ENCODE results near the gene HTN1. TPM values are rescaled to one million over a fixed set of nuclear protein-coding genes. Genes with fewer than 3 reads are reported as not detected.

Gene HTN1
- total and polyA plus RNA-seq, 9 of the 15 experiments (the other 6 are each of a cell fraction or from before 2014, with no cell fraction given), result not detected

GRCh38 chr4:70023218-70023617 lies 27.0 kb upstream of the HTN1 start (continued):
- TF ChIP-seq ZNF512 (tag; IDR thresholded peaks at IDR 0.05) (no peak), RBM39 (optimal IDR thresholded peaks at IDR 0.05; ENCODE audit: low read depth, low read length) (no peak), ETV1 (tag; conservative IDR thresholded peaks at IDR 0.05; ENCODE audit: low read depth) (no peak)

DNA sequence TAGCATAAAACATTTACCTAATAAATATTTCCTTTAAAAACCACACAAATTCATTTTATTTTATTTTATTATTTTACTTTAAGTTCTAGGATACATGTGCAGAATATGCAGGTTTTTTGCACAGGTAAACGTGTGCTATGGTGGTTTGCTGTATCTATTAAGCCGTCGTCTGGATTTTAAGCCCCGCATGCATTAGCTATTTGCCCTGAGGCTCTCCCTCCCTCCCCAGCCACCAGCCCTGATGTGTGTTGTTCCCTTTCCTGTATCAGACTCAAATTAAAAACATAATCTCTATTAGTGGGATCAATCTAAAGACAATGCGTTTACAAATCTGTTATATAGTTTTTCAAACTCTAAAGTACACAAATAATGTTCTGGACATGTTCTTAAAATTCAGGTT lies 23.2 kb upstream of the HTN1 start:
- POLR2A ChIA-PET, result no interaction called here
- no peaks in the 10 kb centered on the region for H3K4me1 ChIP-seq (replicated peaks in 1 of 2; ENCODE audit: control insufficient read depth in 2 of 2, insufficient read depth in 2 of 2, low read length in 2 of 2)
- H3K4me2 ChIP-seq (ENCODE audit: insufficient read depth, low read length), result no peak overlapping the region
- no peak for ATAC-seq
- no peaks in the 10 kb centered on the region for H3K9me3 ChIP-seq (replicated peaks; ENCODE audit: control insufficient read depth, insufficient read depth, low read depth, low read length)
- no peak overlapping the region for H3K27ac ChIP-seq (ENCODE audit: extremely low read depth, low read depth, low read length)
- no peak for DNase-seq (ENCODE audit: extremely low read depth in 1 of 4, low spot score in 3 of 4)
- no peak overlapping the region for H3K9ac ChIP-seq (ENCODE audit: insufficient read depth in 1 of 2, low read depth in 2 of 2, low read length in 2 of 2)
- no peaks in the 10 kb centered on the region for H4K20me1 ChIP-seq (replicated peaks; ENCODE audit: control insufficient read depth, insufficient read depth, low read length)
- BruUV-seq (replicated peaks), result no TSS peak
- H2AFZ ChIP-seq (ENCODE audit: low read depth, low read length), result no peak overlapping the region
- FAIRE-seq, result no peak
- H3K4me3 ChIP-seq, result no peak overlapping the region
- H3K79me2 ChIP-seq (ENCODE audit: control insufficient read depth, insufficient read depth, low read length), result no peaks in the 10 kb centered on the region
- intact Hi-C loops (cut with micrococcal nuclease) (no loop called here), in situ Hi-C loops (cut with MboI) (no loop called here)
- no peaks in the 10 kb centered on the region for H3K36me3 ChIP-seq (ENCODE audit: control insufficient read depth, insufficient read depth, low read length)
- CTCF ChIA-PET (ENCODE audit: low intra/inter-chr PET ratio), result no interaction called here
- no peaks in the 10 kb centered on the region for H3K9me1 ChIP-seq (ENCODE audit: control insufficient read depth, insufficient read depth, low read length)
- no peaks in the 10 kb centered on the region for H3K27me3 ChIP-seq (ENCODE audit: control insufficient read depth in 2 of 2, insufficient read depth in 2 of 2, low read length in 2 of 2)
- 5% methylated on average over 5 of the region's 5 CpGs for WGBS (ENCODE audit: insufficient coverage, low coverage, missing lambda C conversion rate)
- TF ChIP-seq ZNF507 (tag; conservative IDR thresholded peaks at IDR 0.05), result no peak
- no peak for TF ChIP-seq GTF2E2 (tag; IDR thresholded peaks at IDR 0.05)
- no peak for TF ChIP-seq CCAR2 (IDR thresholded peaks at IDR 0.05; ENCODE audit: low read depth, low read length)
- TF ChIP-seq, protein P1, sequence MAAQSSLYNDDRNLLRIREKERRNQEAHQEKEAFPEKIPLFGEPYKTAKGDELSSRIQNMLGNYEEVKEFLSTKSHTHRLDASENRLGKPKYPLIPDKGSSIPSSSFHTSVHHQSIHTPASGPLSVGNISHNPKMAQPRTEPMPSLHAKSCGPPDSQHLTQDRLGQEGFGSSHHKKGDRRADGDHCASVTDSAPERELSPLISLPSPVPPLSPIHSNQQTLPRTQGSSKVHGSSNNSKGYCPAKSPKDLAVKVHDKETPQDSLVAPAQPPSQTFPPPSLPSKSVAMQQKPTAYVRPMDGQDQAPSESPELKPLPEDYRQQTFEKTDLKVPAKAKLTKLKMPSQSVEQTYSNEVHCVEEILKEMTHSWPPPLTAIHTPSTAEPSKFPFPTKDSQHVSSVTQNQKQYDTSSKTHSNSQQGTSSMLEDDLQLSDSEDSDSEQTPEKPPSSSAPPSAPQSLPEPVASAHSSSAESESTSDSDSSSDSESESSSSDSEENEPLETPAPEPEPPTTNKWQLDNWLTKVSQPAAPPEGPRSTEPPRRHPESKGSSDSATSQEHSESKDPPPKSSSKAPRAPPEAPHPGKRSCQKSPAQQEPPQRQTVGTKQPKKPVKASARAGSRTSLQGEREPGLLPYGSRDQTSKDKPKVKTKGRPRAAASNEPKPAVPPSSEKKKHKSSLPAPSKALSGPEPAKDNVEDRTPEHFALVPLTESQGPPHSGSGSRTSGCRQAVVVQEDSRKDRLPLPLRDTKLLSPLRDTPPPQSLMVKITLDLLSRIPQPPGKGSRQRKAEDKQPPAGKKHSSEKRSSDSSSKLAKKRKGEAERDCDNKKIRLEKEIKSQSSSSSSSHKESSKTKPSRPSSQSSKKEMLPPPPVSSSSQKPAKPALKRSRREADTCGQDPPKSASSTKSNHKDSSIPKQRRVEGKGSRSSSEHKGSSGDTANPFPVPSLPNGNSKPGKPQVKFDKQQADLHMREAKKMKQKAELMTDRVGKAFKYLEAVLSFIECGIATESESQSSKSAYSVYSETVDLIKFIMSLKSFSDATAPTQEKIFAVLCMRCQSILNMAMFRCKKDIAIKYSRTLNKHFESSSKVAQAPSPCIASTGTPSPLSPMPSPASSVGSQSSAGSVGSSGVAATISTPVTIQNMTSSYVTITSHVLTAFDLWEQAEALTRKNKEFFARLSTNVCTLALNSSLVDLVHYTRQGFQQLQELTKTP (IDR thresholded peaks at IDR 0.05; ENCODE audit: low read depth in 1 of 2, partially characterized antibody in 2 of 2), result no peak
- TF ChIP-seq, protein P2, sequence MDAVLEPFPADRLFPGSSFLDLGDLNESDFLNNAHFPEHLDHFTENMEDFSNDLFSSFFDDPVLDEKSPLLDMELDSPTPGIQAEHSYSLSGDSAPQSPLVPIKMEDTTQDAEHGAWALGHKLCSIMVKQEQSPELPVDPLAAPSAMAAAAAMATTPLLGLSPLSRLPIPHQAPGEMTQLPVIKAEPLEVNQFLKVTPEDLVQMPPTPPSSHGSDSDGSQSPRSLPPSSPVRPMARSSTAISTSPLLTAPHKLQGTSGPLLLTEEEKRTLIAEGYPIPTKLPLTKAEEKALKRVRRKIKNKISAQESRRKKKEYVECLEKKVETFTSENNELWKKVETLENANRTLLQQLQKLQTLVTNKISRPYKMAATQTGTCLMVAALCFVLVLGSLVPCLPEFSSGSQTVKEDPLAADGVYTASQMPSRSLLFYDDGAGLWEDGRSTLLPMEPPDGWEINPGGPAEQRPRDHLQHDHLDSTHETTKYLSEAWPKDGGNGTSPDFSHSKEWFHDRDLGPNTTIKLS (IDR thresholded peaks at IDR 0.05; ENCODE audit: borderline replicate concordance, low read depth), result no peak
- no peak for TF ChIP-seq SAP30 (IDR thresholded peaks at IDR 0.05; ENCODE audit: borderline replicate concordance, insufficient read depth, low read depth, low read length, poor library complexity, severe bottlenecking)
- TF ChIP-seq BDP1 (IDR thresholded peaks at IDR 0.05; ENCODE audit: insufficient read depth, insufficient read length), result no peak
- TF ChIP-seq NFE2L1 (tag; IDR thresholded peaks at IDR 0.05; ENCODE audit: borderline replicate concordance, low read depth), result no peak
- TF ChIP-seq SPI1 (IDR thresholded peaks at IDR 0.05; ENCODE audit: borderline replicate concordance, low read depth, low read length), result no peak
- TF ChIP-seq MTA3 (IDR thresholded peaks at IDR 0.05; ENCODE audit: borderline replicate concordance), result no peak
- no peak for TF ChIP-seq POLR2A (conservative IDR thresholded peaks at IDR 0.05)

Data from K562 (cell line).